ENCODE data around the gene HS6ST3. TPM values are rescaled to one million over a fixed set of nuclear protein-coding genes. Genes with fewer than 3 reads are reported as not detected.

The HS6ST3 gene
- total RNA-seq, 1 experiment from 2014 or later, result not detected

DNA sequence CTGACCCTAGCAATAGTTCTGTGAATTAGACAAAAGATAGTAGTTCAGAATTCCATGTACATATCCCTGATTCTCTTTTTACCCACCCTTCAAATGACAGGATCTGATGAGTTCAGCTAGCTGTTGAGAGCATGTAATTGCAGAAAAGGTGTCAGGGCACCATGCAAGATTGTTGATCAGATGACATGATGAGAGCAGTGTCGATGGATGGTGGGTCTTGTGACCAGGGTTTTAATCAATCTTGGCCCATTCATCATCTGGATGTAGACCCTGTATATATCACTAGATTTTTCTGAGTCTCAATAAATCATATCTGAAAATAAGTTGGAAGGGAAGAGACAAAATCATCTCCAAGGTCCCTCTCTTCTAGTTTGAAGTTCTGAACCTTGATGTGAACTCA is 525.3 kb downstream of the HS6ST3 start:
- H3K27me3 ChIP-seq, result no peaks in the 10 kb centered on the region

DNA sequence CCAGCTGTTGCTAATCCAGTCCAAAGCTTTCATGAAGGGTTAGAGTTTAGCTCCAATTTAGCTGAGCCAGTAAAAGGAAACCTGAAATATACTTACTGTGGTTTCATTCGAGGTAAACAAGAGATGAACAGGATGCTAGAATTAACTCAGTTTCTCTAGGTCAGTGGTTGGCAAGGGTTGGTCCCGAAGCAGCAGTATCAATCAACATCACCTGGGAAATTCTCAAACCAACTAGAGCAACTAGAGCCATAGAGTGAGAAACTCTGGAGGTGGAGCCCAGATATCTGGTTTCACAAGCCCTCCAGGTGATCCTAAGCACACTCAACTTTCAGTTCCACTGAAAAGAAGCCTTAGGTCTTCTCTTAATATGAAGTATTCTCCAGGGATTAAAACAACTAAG is 527.6 kb downstream of the HS6ST3 start:
- Histone ChIP-seq H3K9me3 (no peaks in the 10 kb centered on the region), H3K4me3 (no peak overlapping the region), H3K27me3 (no peaks in the 10 kb centered on the region), H3K36me3 (no peaks in the 10 kb centered on the region)
- no peak for DNase-seq

More for the DNA sequence above, 525.3 kb downstream of the HS6ST3 start:
- Histone ChIP-seq H3K9me3 (no peaks in the 10 kb centered on the region), H3K4me3 (no peak overlapping the region), H3K36me3 (no peaks in the 10 kb centered on the region)
- DNase-seq, result no peak

DNA sequence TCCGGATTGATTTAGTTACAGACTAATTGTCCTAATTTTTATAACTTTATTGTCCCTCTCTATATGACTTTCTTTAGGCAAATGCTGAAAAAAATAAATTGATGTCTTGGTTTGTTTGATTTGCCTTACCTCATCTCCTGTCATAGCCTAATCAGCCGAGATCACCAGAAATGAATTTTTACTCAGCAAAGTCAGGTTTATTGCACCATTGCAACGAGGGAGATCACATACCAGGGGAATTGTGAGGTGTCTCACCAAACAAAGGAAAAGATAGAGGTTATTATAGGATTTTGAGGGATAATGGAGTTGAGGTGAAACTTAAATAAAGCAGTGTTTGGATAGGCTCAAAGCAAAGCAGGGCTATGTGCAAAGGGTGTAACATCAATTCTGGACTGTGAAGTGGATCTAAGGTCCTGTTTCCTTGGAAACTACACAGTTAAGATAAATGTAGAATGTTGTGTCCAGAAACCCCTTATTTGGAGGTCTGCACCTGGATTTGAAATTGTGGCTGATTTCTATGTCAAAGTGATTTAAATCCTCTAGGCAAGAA is 531.8 kb downstream of the HS6ST3 start:
- no peaks in the 10 kb centered on the region for H3K27me3 ChIP-seq
- no peak for DNase-seq
- no peaks in the 10 kb centered on the region for H3K36me3 ChIP-seq
- H3K4me3 ChIP-seq, result no peak overlapping the region
- no peaks in the 10 kb centered on the region for H3K9me3 ChIP-seq

DNA sequence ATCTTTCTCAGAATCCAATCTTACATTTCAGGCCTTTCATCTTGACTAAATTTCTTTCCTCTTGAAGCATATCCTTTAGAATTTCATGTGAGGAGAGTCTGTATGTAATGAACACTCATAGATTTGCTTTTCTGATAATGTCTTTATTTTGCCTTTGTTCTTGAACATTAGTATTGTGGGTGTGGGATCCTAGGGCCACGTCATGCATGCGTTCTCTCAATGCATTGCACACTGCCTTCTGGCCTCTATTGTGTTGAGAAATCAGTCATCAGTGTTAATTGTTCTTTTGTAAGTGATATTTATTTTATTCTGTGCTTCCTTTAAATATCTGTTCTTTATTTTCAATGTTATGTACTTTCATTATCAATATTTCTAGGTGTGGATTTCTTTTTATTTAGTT is 539.4 kb downstream of the HS6ST3 start:
- DNase-seq, result no peak
- Histone ChIP-seq H3K36me3 (no peaks in the 10 kb centered on the region), H3K9me3 (no peaks in the 10 kb centered on the region), H3K4me3 (no peak overlapping the region), H3K27me3 (no peaks in the 10 kb centered on the region)

DNA sequence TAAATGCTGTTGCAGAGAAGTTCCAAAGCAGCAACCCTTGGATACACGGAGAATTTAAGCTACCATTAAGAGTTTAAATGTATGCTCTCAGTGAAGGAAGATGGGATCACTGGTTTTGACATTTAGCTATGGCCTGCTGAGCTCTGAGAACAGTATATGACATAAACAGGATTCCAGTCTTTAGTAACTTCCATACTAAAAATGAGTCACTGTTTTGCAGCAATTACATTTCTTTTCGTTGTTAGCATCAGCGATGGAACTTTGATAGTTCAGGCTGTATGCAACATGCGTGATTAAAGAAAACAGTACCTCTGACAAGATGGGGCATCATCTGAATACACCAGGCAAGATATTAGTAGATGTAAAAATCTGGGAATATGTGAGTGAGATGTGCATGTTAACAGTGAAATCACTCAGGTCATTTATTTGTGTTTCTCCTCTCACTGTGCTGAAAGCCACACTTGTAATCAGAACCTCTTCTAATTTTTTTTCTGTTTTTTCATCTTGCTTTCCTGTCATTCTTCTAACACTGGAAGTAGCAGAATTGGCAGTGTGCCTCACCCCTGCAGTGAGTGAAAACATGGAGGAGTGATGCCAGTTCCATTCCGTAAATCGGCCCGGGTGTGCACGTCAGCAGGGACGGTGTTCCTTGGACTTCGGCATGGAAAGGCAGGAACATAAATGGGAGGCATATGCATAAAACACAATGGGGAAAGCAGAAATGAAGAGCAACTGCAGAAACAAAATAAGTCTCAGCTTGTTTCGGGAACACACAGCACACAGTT is 542.8 kb downstream of the HS6ST3 start:
- DNase-seq, result no peak
- Histone ChIP-seq H3K36me3 (no peaks in the 10 kb centered on the region), H3K27me3 (no peaks in the 10 kb centered on the region), H3K9me3 (no peaks in the 10 kb centered on the region), H3K4me3 (no peak overlapping the region)

DNA sequence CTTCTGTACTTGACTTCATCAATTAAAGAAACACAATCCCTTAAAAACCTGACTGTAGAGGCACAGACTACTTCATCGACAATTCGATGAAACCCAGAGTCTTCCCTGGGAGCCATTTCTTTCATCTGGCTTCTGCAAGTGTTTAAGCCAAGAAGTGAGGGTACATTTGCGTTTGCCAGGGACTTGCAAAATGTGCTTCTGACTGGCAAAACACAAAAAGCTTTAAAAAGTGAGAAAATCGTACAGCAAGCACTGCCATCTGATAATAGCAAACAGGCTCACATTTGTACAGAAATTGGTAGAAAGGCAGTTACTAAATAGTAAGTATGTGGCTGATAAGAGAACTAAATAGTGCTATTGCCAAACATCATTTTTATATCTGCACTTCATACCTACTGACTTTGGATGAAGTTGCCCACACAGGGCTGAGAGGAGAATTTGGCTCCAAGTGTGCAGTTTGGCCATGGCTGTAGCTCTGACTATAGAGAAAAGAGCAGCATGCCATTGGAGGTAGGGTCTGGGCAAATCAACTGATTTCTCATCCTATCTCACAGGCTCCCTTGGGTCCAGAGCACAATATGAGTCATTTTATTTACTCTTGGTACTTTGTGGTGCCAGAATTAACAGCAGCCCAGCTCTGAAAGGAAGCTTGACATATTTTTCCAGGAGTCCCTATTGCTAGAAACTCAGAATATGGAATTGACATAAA is 546.2 kb downstream of the HS6ST3 start:
- Histone ChIP-seq H3K36me3 (no peaks in the 10 kb centered on the region), H3K9me3 (peaks cover 6% of the 10 kb centered on the region), H3K4me3 (no peak overlapping the region), H3K27me3 (no peaks in the 10 kb centered on the region)
- DNase-seq, result peak; percentile 60

DNA sequence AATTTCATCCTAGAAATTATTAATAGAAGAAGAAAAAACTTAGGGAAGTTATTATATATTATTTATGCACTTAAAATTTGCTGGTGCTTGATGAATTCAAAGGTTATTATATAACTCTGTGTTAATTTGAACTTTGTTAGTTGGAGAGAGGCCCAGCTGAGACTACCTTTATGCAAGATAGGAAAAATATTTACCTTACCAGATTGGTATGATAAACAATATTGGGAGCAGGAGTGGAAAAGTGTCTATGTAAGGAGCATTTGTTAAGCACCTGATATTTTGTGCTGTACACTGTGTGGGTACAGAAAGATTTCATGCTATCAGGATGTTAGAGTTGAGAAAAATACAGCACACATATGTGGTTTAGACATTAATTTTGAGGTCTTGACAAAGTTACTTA is 547.1 kb downstream of the HS6ST3 start:
- Histone ChIP-seq H3K4me3 (no peak overlapping the region), H3K9me3 (peaks cover 6% of the 10 kb centered on the region), H3K36me3 (no peaks in the 10 kb centered on the region), H3K27me3 (no peaks in the 10 kb centered on the region)
- no peak for DNase-seq

DNA sequence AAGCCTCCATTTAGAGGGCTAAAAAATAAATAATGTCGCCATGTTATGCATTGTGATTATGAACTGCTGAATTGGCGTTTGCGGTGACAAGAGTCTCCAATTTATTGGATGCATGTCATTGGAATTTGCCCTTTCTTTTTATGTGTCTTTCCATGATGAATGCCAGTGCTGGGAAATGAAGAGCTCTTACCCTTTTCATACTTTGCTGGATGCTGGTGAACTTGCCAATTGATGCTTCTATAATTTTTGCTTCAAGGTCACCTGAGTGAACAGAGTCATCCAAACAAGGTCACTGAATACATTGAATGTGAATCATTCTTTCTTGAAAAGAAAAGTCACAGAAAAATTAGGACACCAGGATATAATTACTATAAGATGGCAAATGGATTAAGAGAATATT is 556.2 kb downstream of the HS6ST3 start:
- Histone ChIP-seq H3K27me3 (no peaks in the 10 kb centered on the region), H3K4me3 (no peak overlapping the region), H3K36me3 (no peaks in the 10 kb centered on the region), H3K9me3 (peaks cover 8% of the 10 kb centered on the region; the same call in 1 of the 2 replicates)
- DNase-seq, result no peak

DNA sequence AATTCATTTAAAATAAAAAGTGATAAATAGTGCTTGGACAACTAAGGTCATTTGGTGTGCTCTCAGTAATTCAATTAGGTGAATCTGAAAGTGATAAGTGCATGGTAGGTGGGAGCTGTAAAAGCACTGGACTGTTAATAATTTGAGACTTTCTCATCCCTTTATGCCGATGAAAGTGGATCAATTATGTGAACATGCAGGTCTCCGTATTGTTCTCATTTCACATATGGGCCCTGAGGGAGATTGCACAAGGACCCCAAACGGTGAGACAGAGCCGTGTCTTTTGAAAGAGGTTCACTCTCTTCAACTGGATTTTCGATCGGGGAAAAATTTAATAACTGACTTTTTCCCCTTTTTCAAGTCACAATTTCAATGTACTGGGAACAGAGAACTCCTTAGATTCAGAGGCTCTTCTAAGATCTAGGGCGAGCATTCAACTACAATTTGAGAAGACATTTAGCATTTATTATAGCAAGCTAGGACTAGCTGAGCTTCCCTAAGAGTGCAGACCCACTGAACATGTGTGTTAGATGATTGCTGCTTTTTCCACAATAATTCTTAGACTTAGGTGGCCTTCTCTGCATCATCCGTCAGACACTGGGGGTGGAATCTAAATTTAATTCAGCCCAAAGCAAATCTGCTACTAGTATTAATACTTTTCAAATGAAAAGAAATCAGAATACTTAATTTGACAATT is 556.8 kb downstream of the HS6ST3 start:
- Histone ChIP-seq H3K27me3 (no peaks in the 10 kb centered on the region), H3K36me3 (no peaks in the 10 kb centered on the region), H3K9me3 (peaks cover 8% of the 10 kb centered on the region; the same call in 1 of the 2 replicates), H3K4me3 (no peak overlapping the region)
- DNase-seq, result no peak

DNA sequence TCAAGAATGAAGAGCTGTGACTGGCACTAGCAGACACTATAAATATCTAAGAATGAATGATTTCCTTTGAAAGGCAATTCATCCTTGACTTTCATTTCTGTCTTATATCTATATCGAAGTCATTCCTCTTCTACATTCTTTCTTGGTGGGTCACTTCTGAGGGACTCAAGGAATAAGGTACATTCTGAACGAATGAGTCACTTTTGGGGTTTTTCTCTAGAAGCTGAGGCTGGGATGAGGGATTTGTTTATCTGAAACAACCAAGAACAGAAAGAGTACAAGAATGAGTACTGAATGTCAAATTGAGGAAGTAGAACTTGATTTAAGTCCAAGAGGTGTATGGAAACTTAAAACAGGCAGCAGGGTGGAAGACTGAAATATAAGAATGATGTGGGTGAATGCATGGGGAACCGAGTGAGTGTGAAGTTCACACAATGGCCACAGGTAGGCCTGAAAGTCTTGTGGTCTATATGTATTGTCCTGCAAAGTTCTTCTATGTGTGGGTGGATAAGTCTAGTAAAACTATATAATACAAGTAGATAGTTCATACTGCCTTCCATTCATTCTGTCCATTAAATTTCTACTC is 560.5 kb downstream of the HS6ST3 start:
- no peak overlapping the region for H3K4me3 ChIP-seq
- H3K36me3 ChIP-seq, result no peaks in the 10 kb centered on the region
- H3K27me3 ChIP-seq, result no peaks in the 10 kb centered on the region
- H3K9me3 ChIP-seq, result no peaks in the 10 kb centered on the region
- DNase-seq, result no peak

DNA sequence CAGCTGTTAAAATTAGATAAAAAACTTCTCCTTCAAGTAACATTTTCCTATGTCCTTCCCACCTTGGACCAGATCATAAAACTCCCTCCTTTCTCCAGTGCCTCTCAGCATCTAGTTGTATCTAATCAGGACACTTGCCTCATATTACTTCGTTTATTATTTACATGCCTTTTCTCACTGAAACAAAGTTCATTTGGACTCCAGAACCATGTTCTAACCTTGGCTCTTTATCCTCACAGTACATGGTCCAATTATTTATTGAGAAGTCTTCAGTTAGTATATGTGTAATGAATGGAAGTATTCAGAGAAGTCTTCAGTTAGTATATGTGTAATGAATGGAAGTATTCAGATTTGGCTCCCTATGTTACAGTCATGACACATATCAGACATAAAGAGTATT is 561.7 kb downstream of the HS6ST3 start:
- no peak overlapping the region for H3K4me3 ChIP-seq
- DNase-seq, result no peak
- H3K9me3 ChIP-seq, result no peaks in the 10 kb centered on the region
- H3K27me3 ChIP-seq, result no peaks in the 10 kb centered on the region
- H3K36me3 ChIP-seq, result no peaks in the 10 kb centered on the region

DNA sequence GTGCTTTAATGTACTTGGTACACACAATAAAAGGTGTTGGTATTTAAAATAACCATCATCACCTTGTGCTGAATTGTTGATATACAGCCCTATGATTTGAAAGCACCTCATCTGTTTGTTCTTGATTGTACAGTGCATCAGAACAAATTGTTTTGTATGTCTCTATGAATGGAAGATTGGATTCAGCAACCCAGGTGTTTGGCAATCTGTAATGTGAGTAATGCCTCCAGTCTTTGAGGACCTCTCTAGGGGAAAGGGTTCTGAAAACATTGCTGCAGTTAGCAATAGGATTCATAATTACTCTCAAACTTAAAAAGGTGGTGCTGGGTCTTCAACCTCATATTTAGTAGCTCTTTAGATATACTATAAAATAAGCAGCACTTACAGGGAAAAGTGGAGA is 562.6 kb downstream of the HS6ST3 start:
- no peak overlapping the region for H3K4me3 ChIP-seq
- no peaks in the 10 kb centered on the region for H3K27me3 ChIP-seq
- no peak for DNase-seq
- H3K36me3 ChIP-seq, result no peaks in the 10 kb centered on the region
- no peaks in the 10 kb centered on the region for H3K9me3 ChIP-seq

DNA sequence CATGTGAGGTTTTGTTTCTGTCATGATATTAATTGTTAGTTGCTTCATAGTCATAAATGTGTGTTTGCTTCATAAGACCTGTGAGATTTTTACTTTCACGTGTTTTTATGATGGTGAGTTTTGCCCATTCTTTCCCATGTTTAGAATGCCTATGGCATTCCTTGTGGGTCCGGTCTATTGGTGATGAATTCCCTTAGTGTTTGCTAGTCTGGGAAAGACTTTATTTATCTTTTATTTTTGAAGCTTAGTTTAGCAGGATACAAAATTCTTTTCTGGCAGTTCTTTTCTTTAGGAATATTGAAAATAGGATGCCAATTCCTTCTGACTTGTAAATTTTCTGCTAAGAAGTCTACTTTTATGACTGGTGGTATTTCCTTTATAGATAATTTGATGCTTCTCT is 571.7 kb downstream of the HS6ST3 start:
- Histone ChIP-seq H3K9me3 (no peaks in the 10 kb centered on the region), H3K27me3 (no peaks in the 10 kb centered on the region), H3K4me3 (no peak overlapping the region), H3K36me3 (no peaks in the 10 kb centered on the region)
- no peak for DNase-seq

DNA sequence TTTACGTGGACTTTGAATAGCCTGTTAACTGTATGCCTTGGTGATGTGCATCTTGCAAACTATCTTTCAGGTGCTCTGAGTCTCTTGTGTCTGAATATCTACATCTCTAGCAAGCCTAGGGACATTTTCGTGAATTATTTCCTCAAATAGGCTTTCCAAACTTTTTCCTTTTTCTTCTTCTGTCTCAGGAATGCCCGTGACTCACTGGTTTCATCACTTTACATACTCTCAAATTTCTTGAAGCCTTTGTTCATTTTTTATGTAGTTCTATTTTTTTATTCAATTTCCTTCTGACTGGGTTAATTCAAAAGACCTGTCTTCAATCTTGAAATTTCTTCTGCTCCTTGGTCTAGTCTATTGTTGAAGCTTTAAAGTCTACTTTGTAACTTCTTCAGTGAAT is 572.1 kb downstream of the HS6ST3 start:
- no peak overlapping the region for H3K4me3 ChIP-seq
- H3K36me3 ChIP-seq, result no peaks in the 10 kb centered on the region
- H3K9me3 ChIP-seq, result no peaks in the 10 kb centered on the region
- DNase-seq, result no peak
- no peaks in the 10 kb centered on the region for H3K27me3 ChIP-seq

DNA sequence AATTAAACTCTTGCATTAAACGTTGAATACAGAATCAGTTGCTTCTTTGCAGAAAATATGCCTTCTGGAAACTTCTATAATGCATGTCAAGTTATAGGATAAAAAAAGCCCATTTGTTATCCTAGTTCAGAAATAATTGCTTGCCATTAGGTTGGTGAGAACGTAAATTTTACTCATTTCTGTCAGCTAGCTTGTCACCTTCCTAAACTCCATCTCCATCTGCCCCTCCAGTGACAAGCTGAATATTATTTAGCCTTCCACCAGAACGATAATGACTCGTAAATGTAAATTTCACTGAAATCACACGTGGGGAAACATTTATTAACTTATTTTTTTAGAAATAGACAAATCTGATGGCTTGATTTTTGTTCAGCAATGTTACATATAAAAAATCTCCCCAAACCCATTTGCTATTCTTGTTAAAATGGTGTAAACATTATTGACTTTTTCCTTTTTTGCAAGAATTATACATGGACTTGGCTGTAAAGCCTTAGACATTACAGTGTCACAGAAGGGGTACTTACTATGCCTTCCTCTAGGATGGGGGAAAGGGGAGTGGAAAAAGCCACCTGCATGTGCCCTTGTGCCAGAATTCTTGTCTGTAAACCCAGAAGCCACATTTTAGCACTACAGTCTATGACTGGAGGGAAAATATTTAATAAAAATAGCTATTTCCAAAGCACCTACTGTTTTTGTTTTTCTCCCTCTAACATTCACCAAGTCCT is 577.5 kb downstream of the HS6ST3 start:
- Histone ChIP-seq H3K9me3 (no peaks in the 10 kb centered on the region), H3K36me3 (no peaks in the 10 kb centered on the region), H3K4me3 (no peak overlapping the region)

DNA sequence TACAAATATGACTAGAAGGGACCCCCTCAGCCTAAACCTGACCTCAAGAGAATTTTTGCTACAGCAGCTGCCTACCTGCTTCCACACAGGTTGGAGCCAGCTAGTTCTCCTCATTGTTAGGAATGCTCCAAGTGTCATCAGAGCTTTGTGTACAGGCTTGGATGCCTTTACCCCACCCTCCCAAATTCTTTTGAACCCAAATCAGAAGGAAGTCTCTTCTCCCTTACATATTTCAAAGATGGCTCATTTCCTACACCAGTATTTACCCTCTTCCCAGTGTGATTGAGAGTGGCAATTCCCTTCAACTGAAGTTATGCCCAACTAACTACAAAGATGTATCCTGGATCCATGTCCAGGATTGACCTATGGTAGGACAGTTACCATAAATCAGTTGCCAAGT is 581.2 kb downstream of the HS6ST3 start:
- Histone ChIP-seq H3K9me3 (no peaks in the 10 kb centered on the region), H3K27me3 (no peaks in the 10 kb centered on the region), H3K36me3 (no peaks in the 10 kb centered on the region), H3K4me3 (no peak overlapping the region)
- DNase-seq, result no peak

More for the DNA sequence above, 577.5 kb downstream of the HS6ST3 start:
- DNase-seq, result no peak
- H3K27me3 ChIP-seq, result no peaks in the 10 kb centered on the region
